Natural killer cell (primary cell): ENCODE measurements around the gene AP1M1. TPM values are rescaled to one million over a fixed set of nuclear protein-coding genes. Genes with fewer than 3 reads are reported as not detected.

Experiments used
- ATAC-seq, 3 donors: fragments of 150-1000 bp in 2 of 3; fragments of 200-7000 bp in 1 of 3; cut with Tn5 transposase; 1 replicate in 1 of 3; 2 replicates in 2 of 3; pipeline ENCODE4 v1.10.0; 2021; ENCODE audit warnings: mild to moderate bottlenecking in 2 of 3, moderate library complexity in 2 of 3
- DNase-seq, 2 donors: peaks; one replicate each; pipeline versions ENCODE4 v3.0.0 to v3.0.0-alpha.2; 2013 to 2021; ENCODE audit warnings: mixed read lengths in 1 of 2
- H3K27ac ChIP-seq: one replicate; pipeline ENCODE4 v1.5.1; 2013; ENCODE audit warnings: mild to moderate bottlenecking, low read length
- H3K27me3 ChIP-seq: one replicate; pipeline ENCODE4 v1.6.1; 2013; ENCODE audit warnings: low read length; ENCODE audit not compliant: control insufficient read depth, insufficient read depth
- H3K36me3 ChIP-seq: one replicate; pipeline ENCODE4 v1.6.1; 2013; ENCODE audit warnings: low read length; ENCODE audit not compliant: control insufficient read depth, insufficient read depth
- H3K4me1 ChIP-seq: one replicate; pipeline ENCODE4 v1.6.1; 2013; ENCODE audit warnings: low read length; ENCODE audit not compliant: control insufficient read depth, insufficient read depth
- H3K4me3 ChIP-seq: one replicate; pipeline ENCODE4 v1.5.1; 2013; ENCODE audit warnings: low read length
- H3K9me3 ChIP-seq: one replicate; pipeline ENCODE4 v1.6.1; 2013; ENCODE audit warnings: low read length; ENCODE audit not compliant: control insufficient read depth, insufficient read depth
- H3K27ac Mint-ChIP-seq, 2 donors: one replicate each; pipeline ENCODE4 v1.8.0; 2022; ENCODE audit warnings: mild to moderate bottlenecking in 2 of 2, mixed read lengths in 2 of 2, moderate library complexity in 1 of 2
- H3K27me3 Mint-ChIP-seq, 2 donors: one replicate each; pipeline ENCODE4 v1.8.0; 2022; ENCODE audit warnings: low read depth in 2 of 2, mixed read lengths in 2 of 2
- H3K36me3 Mint-ChIP-seq: one replicate; pipeline ENCODE4 v1.8.0; 2022; ENCODE audit warnings: mixed read lengths
- H3K4me1 Mint-ChIP-seq, 2 donors: one replicate each; pipeline ENCODE4 v1.8.0; 2022; ENCODE audit warnings: mixed read lengths in 2 of 2
- H3K4me3 Mint-ChIP-seq: one replicate; pipeline ENCODE4 v1.8.0; 2022; ENCODE audit warnings: mild to moderate bottlenecking, moderate library complexity, mixed read lengths
- H3K9me3 Mint-ChIP-seq, 2 donors: one replicate each; pipeline ENCODE4 v1.8.0; 2022; ENCODE audit warnings: mixed read lengths in 2 of 2
- WGBS: methylation state at CpG from one replicate; pipeline ENCODE4 v1.1.7; 2013; ENCODE audit warnings: missing lambda C conversion rate; ENCODE audit not compliant: insufficient coverage; 5-methylcytosine and 5-hydroxymethylcytosine counted together
- intact Hi-C: fragments of 100-400 bp; cut with micrococcal nuclease; formaldehyde crosslinking; loops from one replicate; pipeline ENCODE4 v1.14.2; 2022
- total RNA-seq, 4 donors: library from RNA; stranded (reverse); fragments of 120-200 nt in 1 of 4; gene quantifications; one replicate each; pipeline versions ENCODE4 v1.2.3 to v1.2.4, GENCODE V29; 2013 to 2022
- TF ChIP-seq, protein P1 (sequence below): fragments of 200-600 bp; IDR thresholded peaks from one replicate; pipeline ENCODE4 v1.8.0; 2022; ENCODE audit warnings: antibody characterized with exemption

Gene AP1M1
- total RNA-seq, 3 donors from 2014 or later (not counting 1 experiment from before 2014, with no cell fraction given), result 99.0 to 124 (median 100) TPM

DNA sequence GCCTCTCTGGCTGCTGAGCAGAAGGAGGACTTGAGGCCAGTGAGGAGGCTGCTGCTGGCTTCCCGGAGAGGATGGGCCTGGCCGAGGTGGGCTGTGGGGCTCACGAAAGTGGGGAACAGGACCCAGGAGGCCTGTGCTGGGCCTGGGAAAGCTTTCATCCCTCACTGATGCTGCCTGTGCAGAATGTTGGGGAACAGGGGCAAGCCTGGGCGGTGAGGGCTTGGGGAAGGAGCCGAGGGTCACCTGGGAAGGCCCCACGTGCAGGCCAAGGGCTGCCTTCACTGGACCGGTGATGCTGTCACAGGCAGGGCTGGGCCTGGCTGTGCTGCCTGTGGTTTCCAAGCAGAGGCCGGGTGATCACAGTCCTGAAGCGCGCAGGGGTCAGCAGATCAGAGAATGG, 9.4 kb downstream of the AP1M1 start:
- Mint-ChIP-seq H3K27ac (peak overlapping the region in 1 of 2 donors; percentile 47), H3K9me3 (no peaks in the 10 kb centered on the region), H3K27me3 (no peaks in the 10 kb centered on the region), H3K4me3 (no peak overlapping the region), H3K4me1 (peaks cover 3 to 21% of the 10 kb centered on the region in 2 donors), H3K36me3 (peaks cover 12% of the 10 kb centered on the region)
- DNase-seq (no peak), ATAC-seq (no peak)
- Histone ChIP-seq H3K9me3 (no peaks in the 10 kb centered on the region), H3K4me3 (no peak overlapping the region), H3K27me3 (no peaks in the 10 kb centered on the region), H3K27ac (no peak overlapping the region), H3K36me3 (peaks cover 75% of the 10 kb centered on the region), H3K4me1 (no peaks in the 10 kb centered on the region)
- 98% methylated on average over 10 of the region's 10 CpGs for WGBS
- TF ChIP-seq, protein P1, sequence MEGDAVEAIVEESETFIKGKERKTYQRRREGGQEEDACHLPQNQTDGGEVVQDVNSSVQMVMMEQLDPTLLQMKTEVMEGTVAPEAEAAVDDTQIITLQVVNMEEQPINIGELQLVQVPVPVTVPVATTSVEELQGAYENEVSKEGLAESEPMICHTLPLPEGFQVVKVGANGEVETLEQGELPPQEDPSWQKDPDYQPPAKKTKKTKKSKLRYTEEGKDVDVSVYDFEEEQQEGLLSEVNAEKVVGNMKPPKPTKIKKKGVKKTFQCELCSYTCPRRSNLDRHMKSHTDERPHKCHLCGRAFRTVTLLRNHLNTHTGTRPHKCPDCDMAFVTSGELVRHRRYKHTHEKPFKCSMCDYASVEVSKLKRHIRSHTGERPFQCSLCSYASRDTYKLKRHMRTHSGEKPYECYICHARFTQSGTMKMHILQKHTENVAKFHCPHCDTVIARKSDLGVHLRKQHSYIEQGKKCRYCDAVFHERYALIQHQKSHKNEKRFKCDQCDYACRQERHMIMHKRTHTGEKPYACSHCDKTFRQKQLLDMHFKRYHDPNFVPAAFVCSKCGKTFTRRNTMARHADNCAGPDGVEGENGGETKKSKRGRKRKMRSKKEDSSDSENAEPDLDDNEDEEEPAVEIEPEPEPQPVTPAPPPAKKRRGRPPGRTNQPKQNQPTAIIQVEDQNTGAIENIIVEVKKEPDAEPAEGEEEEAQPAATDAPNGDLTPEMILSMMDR, result no peak
- intact Hi-C loops, result no loop called here

DNA sequence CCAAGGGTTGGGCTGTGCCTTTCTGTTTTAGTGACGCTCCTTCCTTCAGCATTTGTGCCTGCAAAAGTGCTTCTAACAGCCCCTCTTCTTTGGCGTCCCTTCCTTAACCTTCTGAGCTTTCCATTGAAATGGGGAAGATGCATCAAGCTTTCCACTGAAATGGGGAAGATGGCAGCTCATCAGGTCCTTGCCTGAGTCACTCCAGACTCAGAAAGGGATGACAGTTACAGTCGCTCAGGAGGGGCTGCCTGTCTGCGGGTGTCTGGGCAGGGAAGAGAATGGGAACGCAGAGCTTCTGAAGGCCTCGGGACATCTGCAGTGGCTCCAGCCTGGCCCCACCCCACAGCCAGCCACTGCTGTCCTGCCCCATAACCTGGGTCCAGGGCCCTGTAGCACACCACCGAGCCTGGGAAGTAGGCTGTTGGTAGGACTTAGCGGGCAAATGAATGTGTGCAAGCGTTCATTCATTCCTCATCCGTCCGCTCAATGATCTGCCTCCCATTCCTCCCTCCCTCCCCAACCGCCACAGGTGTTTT, 9.8 kb downstream of the AP1M1 start:
- Mint-ChIP-seq H3K36me3 (peaks cover 16% of the 10 kb centered on the region), H3K4me1 (peaks cover 8 to 25% of the 10 kb centered on the region in 2 donors), H3K4me3 (no peak overlapping the region), H3K27ac (no peak overlapping the region), H3K27me3 (no peaks in the 10 kb centered on the region), H3K9me3 (no peaks in the 10 kb centered on the region)
- Histone ChIP-seq H3K9me3 (no peaks in the 10 kb centered on the region), H3K36me3 (peaks cover 76% of the 10 kb centered on the region), H3K4me1 (no peaks in the 10 kb centered on the region), H3K4me3 (no peak overlapping the region), H3K27ac (no peak overlapping the region), H3K27me3 (no peaks in the 10 kb centered on the region)
- 92% methylated on average over 12 of the region's 12 CpGs for WGBS
- intact Hi-C loops, result no loop called here
- TF ChIP-seq, protein P1, result no peak
- DNase-seq (no peak), ATAC-seq (no peak)

DNA sequence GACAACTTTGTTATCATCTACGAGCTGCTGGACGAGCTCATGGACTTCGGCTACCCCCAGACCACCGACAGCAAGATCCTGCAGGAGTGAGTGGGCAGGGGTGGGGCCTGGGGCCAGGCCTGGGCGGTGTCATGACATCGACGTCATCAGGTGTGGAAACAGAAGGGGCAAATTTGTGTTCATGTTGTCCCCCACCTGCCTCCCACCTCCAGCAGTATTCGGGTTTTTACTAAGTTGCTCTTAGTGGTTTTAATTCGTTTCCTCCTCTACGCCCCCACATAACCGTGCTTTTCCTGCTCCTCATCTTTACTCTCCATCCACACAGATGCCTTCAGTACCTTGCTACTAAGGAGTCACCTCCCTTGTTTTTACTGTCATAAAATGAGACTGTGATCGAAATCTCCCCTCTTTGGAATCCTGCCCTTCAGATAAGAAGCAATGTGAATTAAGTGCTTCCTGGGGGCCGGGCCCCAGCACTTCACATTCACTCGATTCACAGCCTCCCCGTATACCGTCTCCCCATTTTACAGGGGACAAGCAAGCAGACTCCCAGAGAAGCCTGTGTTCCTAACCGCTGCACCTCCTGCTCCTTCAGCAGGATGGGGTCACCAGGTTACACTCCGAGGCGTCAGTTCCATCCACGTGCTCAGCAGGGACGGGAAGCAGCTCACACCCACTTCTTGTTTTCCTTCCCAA, 10.5 kb downstream of the AP1M1 start:
- intact Hi-C loops, result no loop called here
- Histone ChIP-seq H3K9me3 (no peaks in the 10 kb centered on the region), H3K4me3 (no peak overlapping the region), H3K27ac (no peak overlapping the region), H3K4me1 (no peaks in the 10 kb centered on the region), H3K27me3 (no peaks in the 10 kb centered on the region), H3K36me3 (peaks cover 71% of the 10 kb centered on the region)
- 88% methylated on average over 19 of the region's 21 CpGs for WGBS
- Mint-ChIP-seq H3K27me3 (no peaks in the 10 kb centered on the region), H3K4me3 (no peak overlapping the region), H3K4me1 (peaks cover 14 to 25% of the 10 kb centered on the region in 2 donors), H3K9me3 (no peaks in the 10 kb centered on the region), H3K36me3 (peaks cover 20% of the 10 kb centered on the region), H3K27ac (no peak overlapping the region)
- TF ChIP-seq, protein P1, result no peak
- no peak for ATAC-seq
- peak in 1 of 2 donors; percentile 27 for DNase-seq
